OCI-LY7 (cell line): ENCODE measurements around the gene CRB2. TPM values are rescaled to one million over a fixed set of nuclear protein-coding genes. Genes with fewer than 3 reads are reported as not detected.

ENCODE experiments used
- BruUV-seq: library from RNA; stranded (reverse); fragments of 400-500 nt; replicated peaks from 2 replicates; lab custom pipeline; 2021; lab: Mats Ljungman, UMichigan
- CTCF ChIA-PET: fragments of 300-600 bp; sonication (Branson Sonifier 250); formaldehyde crosslinking; loops from one replicate; lab custom pipeline; 2022; ENCODE audit warnings: antibody characterized with exemption; ENCODE audit not compliant: unreplicated experiment; lab: Charles Lee
- POLR2A ChIA-PET: fragments of 300-600 bp; sonication (Branson Sonifier 250); formaldehyde crosslinking; loops from one replicate; lab custom pipeline; 2022; ENCODE audit warnings: antibody characterized with exemption; lab: Charles Lee
- DNase-seq: peaks from one replicate; pipeline ENCODE4 v3.0.0-alpha.2; 2015; ENCODE audit warnings: low spot score
- H2AFZ ChIP-seq: fragments of 200-600 bp; sonication (generic), shearing (Covaris generic); 2 replicates; pipeline ENCODE4 v1.6.1; 2014; ENCODE audit warnings: mild to moderate bottlenecking, antibody characterized with exemption, low read length, moderate library complexity
- H3K27ac ChIP-seq: fragments of 200-600 bp; sonication (generic); 2 replicates; pipeline ENCODE4 v1.5.1; 2014; ENCODE audit warnings: mixed run types, low read depth, mild to moderate bottlenecking, moderate library complexity, low read length, inconsistent platforms; ENCODE audit not compliant: poor library complexity, severe bottlenecking
- H3K36me3 ChIP-seq: fragments of 200-600 bp; sonication (generic); 2 replicates; pipeline ENCODE4 v1.6.1; 2014; ENCODE audit warnings: mild to moderate bottlenecking, antibody characterized with exemption, low read length, moderate library complexity, mixed read lengths; ENCODE audit not compliant: insufficient read depth
- H3K4me1 ChIP-seq: fragments of 200-600 bp; sonication (generic); 2 replicates; pipeline ENCODE4 v1.5.1; 2014; ENCODE audit warnings: mild to moderate bottlenecking, low read length; ENCODE audit not compliant: insufficient read depth, poor library complexity, severe bottlenecking
- H3K4me2 ChIP-seq: fragments of 200-600 bp; sonication (generic); 2 replicates; pipeline ENCODE4 v1.6.1; 2014; ENCODE audit warnings: mild to moderate bottlenecking, low read length
- H3K4me3 ChIP-seq: fragments of 200-600 bp; sonication (generic); 2 replicates; pipeline ENCODE4 v1.5.1; 2014; ENCODE audit warnings: mild to moderate bottlenecking, low read depth, low read length; ENCODE audit not compliant: poor library complexity, severe bottlenecking
- H3K79me2 ChIP-seq: fragments of 200-600 bp; sonication (generic); 2 replicates; pipeline ENCODE4 v1.6.1; 2016; ENCODE audit warnings: low read depth, mild to moderate bottlenecking, low read length, moderate library complexity, mixed read lengths; ENCODE audit not compliant: insufficient read depth
- H3K9me2 ChIP-seq: fragments of 200-600 bp; sonication (generic); 2 replicates; pipeline ENCODE4 v1.6.1; 2016; ENCODE audit warnings: mild to moderate bottlenecking, low read length, mixed read lengths; ENCODE audit not compliant: insufficient read depth
- H3K9me3 ChIP-seq: fragments of 200-600 bp; sonication (generic); 2 replicates; pipeline ENCODE4 v1.6.1; 2014; ENCODE audit warnings: mild to moderate bottlenecking, mixed run types, low read length, mixed read lengths
- H4K20me1 ChIP-seq: fragments of 200-600 bp; sonication (generic); 2 replicates; pipeline ENCODE4 v1.6.1; 2014; ENCODE audit warnings: mild to moderate bottlenecking, antibody characterized with exemption, low read length, moderate library complexity, mixed read lengths; ENCODE audit not compliant: insufficient read depth
- EZH2phosphoT487 ChIP-seq: fragments of 200-600 bp; sonication (generic); IDR thresholded peaks from 2 replicates; pipeline ENCODE4 v1.6.1; 2018; ENCODE audit warnings: low read depth, borderline replicate concordance, mild to moderate bottlenecking, mixed run types, antibody characterized with exemption, low read length, moderate library complexity, mixed read lengths
- intact Hi-C: fragments of 100-400 bp; cut with micrococcal nuclease; formaldehyde crosslinking; loops from one replicate; pipeline ENCODE4 v1.10.0; 2022; ENCODE audit not compliant: unreplicated experiment
- total RNA-seq, 2 experiments: library from RNA; depleted of rRNA in 1 of 2; stranded (reverse); fragments of >200 nt in 1 of 2; shearing (Covaris generic) in 1 of 2; gene quantifications; 2 replicates each; pipeline ENCODE4 v1.2.3, GENCODE V29; 2014 to 2022
- TF ChIP-seq, protein P1 (sequence below): fragments of 200-600 bp; sonication (generic); conservative IDR thresholded peaks from 2 replicates; pipeline ENCODE4 v1.5.1; 2014; ENCODE audit warnings: mild to moderate bottlenecking, antibody characterized with exemption, low read length, moderate library complexity, mixed read lengths

Gene CRB2
- total RNA-seq, 2 experiments from 2014 or later, result 1.6 to 3.4 TPM

DNA sequence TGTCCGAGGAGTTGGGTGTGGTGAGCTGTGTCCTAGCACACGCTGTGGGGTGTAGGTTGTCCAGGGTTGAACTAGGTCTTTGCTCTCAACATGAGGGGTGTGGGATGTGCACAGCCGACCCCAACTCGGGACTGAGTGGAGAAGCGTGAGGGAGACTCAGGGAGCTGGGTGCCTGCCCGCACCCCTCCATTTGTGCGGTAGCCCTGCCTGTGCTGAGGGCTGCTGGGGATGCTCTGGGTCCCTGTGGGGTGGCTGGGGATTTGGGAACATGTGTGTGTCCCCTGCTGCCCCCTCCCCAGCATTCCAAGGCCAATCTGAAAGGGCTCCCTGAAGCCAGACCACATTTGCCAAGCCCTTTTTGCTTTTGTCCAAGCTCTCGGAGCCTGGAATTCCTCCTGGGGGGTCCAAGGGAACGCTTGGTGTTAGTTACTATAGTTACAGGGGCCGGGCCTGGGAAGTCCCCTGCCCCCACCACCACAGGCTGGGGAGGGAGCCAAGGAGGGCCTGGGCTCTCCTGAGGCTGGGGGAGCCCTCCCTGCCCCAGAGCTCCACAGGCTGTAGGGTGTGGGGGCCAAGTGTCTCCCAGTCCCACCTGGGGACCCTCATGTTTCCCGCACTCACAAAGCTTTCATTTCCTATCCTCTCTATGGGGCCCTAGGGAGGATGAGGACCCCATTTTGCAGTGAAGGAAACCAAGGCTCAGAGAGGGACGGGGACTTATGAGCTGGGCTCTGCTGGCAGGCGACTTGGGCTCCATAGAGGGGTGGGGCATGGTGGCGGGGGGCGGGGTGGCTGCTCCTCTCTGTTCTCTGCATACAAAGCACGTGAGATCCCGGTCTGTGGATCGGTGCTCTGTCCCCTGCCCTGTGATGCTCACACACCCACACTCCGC lies 1.1 kb downstream of the CRB2 start:
- Histone ChIP-seq H3K4me3 (no peak overlapping the region), H3K27ac (no peak overlapping the region), H2AFZ (no peak overlapping the region), H4K20me1 (no peaks in the 10 kb centered on the region), H3K79me2 (no peaks in the 10 kb centered on the region), H3K4me1 (peaks cover 29% of the 10 kb centered on the region), H3K4me2 (no peak overlapping the region), H3K36me3 (no peaks in the 10 kb centered on the region), H3K9me3 (no peaks in the 10 kb centered on the region), H3K9me2 (no peaks in the 10 kb centered on the region)
- DNase-seq, result no peak
- TF ChIP-seq, protein P1, sequence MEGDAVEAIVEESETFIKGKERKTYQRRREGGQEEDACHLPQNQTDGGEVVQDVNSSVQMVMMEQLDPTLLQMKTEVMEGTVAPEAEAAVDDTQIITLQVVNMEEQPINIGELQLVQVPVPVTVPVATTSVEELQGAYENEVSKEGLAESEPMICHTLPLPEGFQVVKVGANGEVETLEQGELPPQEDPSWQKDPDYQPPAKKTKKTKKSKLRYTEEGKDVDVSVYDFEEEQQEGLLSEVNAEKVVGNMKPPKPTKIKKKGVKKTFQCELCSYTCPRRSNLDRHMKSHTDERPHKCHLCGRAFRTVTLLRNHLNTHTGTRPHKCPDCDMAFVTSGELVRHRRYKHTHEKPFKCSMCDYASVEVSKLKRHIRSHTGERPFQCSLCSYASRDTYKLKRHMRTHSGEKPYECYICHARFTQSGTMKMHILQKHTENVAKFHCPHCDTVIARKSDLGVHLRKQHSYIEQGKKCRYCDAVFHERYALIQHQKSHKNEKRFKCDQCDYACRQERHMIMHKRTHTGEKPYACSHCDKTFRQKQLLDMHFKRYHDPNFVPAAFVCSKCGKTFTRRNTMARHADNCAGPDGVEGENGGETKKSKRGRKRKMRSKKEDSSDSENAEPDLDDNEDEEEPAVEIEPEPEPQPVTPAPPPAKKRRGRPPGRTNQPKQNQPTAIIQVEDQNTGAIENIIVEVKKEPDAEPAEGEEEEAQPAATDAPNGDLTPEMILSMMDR, result no peak
- CTCF ChIA-PET, result no interaction called here
- intact Hi-C loops, result no loop called here
- POLR2A ChIA-PET, result no interaction called here
- no TSS peak for BruUV-seq

GRCh38 chr9:123357743-123358059 lies 1.7 kb downstream of the CRB2 start:
- Histone ChIP-seq H3K4me3 (no peak overlapping the region), H3K4me1 (peaks cover 29% of the 10 kb centered on the region), H2AFZ (no peak overlapping the region), H3K27ac (no peak overlapping the region), H3K79me2 (no peaks in the 10 kb centered on the region), H3K36me3 (no peaks in the 10 kb centered on the region), H3K4me2 (no peak overlapping the region), H3K9me3 (no peaks in the 10 kb centered on the region), H4K20me1 (no peaks in the 10 kb centered on the region), H3K9me2 (no peaks in the 10 kb centered on the region)
- no peak for DNase-seq
- no TSS peak for BruUV-seq
- ChIA-PET POLR2A (no interaction called here), CTCF (no interaction called here)
- intact Hi-C loops, result no loop called here
- no peak for TF ChIP-seq EZH2phosphoT487
- TF ChIP-seq, protein P1, result no peak

DNA sequence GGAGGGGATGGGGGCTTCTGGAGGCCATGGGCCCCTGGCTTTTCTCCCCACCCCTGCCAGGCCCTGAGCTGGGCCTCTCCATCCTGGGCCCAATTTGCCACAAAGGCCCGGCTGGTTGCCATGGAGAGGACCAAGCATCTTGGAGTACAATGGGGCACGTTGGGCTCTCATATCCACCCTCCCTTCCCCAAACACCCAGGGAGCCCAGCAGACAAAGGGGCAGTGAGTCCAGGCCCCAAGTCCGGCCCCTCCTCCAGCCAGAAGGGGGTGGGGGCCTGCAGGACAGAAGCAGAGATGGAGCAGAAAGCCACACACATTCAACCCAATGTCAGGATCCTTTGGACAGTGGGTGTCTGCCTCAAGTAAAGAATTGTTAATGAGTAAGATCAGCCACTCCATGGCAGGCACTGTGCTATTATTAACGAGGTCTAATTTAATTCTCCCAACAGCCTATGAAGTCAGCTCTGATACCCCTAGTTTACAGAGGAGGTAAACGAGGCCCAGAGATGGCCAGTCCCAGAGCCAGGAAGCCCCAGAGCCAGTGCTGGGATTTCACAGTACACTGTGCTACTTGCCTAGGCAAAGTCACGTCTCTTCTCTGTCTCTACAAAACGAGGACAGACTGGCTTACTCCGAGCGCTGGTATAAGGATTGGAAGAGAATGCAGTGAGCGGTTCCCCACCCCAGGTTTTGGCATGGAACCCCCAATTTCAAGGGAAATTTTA lies 2.3 kb downstream of the CRB2 start:
- Histone ChIP-seq H4K20me1 (no peaks in the 10 kb centered on the region), H3K9me2 (no peaks in the 10 kb centered on the region), H3K4me3 (no peak overlapping the region), H3K9me3 (no peaks in the 10 kb centered on the region), H3K4me2 (no peak overlapping the region), H2AFZ (no peak overlapping the region), H3K4me1 (peaks cover 29% of the 10 kb centered on the region), H3K79me2 (no peaks in the 10 kb centered on the region), H3K36me3 (no peaks in the 10 kb centered on the region), H3K27ac (no peak overlapping the region)
- no TSS peak for BruUV-seq
- intact Hi-C loops, result no loop called here
- no peak for TF ChIP-seq EZH2phosphoT487
- TF ChIP-seq, protein P1, result no peak
- DNase-seq, result no peak
- POLR2A ChIA-PET, result no interaction called here
- CTCF ChIA-PET, result no interaction called here
